GM21390 (cell line): ENCODE results near the gene ZBTB8A.
"Not testable (repeated sequence)": the region's sequence is repeated elsewhere in the genome, so short reads cannot be mapped to it uniquely, and the experiment has no call there.

Experiments
- ATAC-seq: cut with Tn5 transposase; IDR thresholded peaks from one replicate; pipeline ENCODE4 v1.9.1; 2021; ENCODE audit not compliant: unreplicated experiment

The ZBTB8A gene

GRCh38 chr1:32618673-32619221 is 79.5 kb downstream of the ZBTB8A start:
- no peak for ATAC-seq

- ATAC-seq = peak; percentile 82
Measured at GRCh38 chr1:32619701-32620485, 80.7 kb downstream of the ZBTB8A start.

GRCh38 chr1:32622205-32622604 is 83.0 kb downstream of the ZBTB8A start:
- no peak for ATAC-seq

GRCh38 chr1:32622806-32623681 is 83.8 kb downstream of the ZBTB8A start:
- no peak for ATAC-seq

GRCh38 chr1:32623775-32624174 is 84.5 kb downstream of the ZBTB8A start:
- no peak for ATAC-seq

GRCh38 chr1:32626176-32626575 is 86.9 kb downstream of the ZBTB8A start:
- no peak for ATAC-seq

- peak; percentile 76 for ATAC-seq
Measured at GRCh38 chr1:32627596-32628162, 88.5 kb downstream of the ZBTB8A start.

- not testable (repeated sequence) for ATAC-seq
Measured at GRCh38 chr1:32630173-32630572, 90.9 kb downstream of the ZBTB8A start.

- ATAC-seq = no peak
Measured at GRCh38 chr1:32632829-32633228, 93.6 kb downstream of the ZBTB8A start.

- no peak for ATAC-seq
Measured at GRCh38 chr1:32635508-32636277, 96.5 kb downstream of the ZBTB8A start.

- ATAC-seq = no peak
Measured at GRCh38 chr1:32636914-32637645, 97.9 kb downstream of the ZBTB8A start.

GRCh38 chr1:32639489-32640075 is 100.4 kb downstream of the ZBTB8A start:
- ATAC-seq = no peak

- not testable (repeated sequence) for ATAC-seq
Measured at GRCh38 chr1:32642292-32642827, 103.1 kb downstream of the ZBTB8A start.

- no peak for ATAC-seq
Measured at GRCh38 chr1:32644426-32644825, 105.2 kb downstream of the ZBTB8A start.

GRCh38 chr1:32647308-32648134 is 108.3 kb downstream of the ZBTB8A start:
- no peak for ATAC-seq

GRCh38 chr1:32650248-32650751 is 111.1 kb downstream of the ZBTB8A start, which contains the start of gene ZBTB8OS:
Gene ZBTB8OS (minus strand): TSS chr1:32650550. CDS start chr1:32650529, 21 bp downstream.
- peak; percentile 69 for ATAC-seq

- ATAC-seq = peak; percentile 72
Measured at GRCh38 chr1:32650752-32651460, 111.7 kb downstream of the ZBTB8A start, which contains the start of gene RBBP4. Gene RBBP4 (plus strand): TSS chr1:32651208. CDS start chr1:32651307, 99 bp downstream.
